KOPT-K1 (cell line): Measurements from ENCODE around the gene BAHD1.
"Not testable (repeated sequence)": the region's sequence is repeated elsewhere in the genome, so short reads cannot be mapped to it uniquely, and the experiment has no call there.

ENCODE experiments used
- H3K27ac ChIP-seq: fragments of 200-600 bp; sonication (generic); 2 replicates; pipeline ENCODE4 v1.5.1; 2016; ENCODE audit warnings: antibody characterized with exemption, mild to moderate bottlenecking, low read depth, low read length; ENCODE audit not compliant: poor library complexity, severe bottlenecking
- H3K36me3 ChIP-seq: fragments of 200-600 bp; sonication (generic); 2 replicates; pipeline ENCODE4 v1.5.1; 2017; ENCODE audit warnings: antibody characterized with exemption, mild to moderate bottlenecking, low read length, moderate library complexity; ENCODE audit not compliant: insufficient read depth
- H3K9me3 ChIP-seq: fragments of 200-600 bp; sonication (generic); 2 replicates; pipeline ENCODE4 v1.5.1; 2017; ENCODE audit warnings: antibody characterized with exemption, low read length, mild to moderate bottlenecking; ENCODE audit not compliant: insufficient read depth, poor library complexity, severe bottlenecking

The BAHD1 gene

GRCh38 chr15:40451527-40452158 lies 10.9 kb downstream of the BAHD1 start:
- Histone ChIP-seq H3K27ac (peak overlapping the region; percentile 4), H3K36me3 (no peaks in the 10 kb centered on the region)

GRCh38 chr15:40452296-40453090 lies 11.7 kb downstream of the BAHD1 start:
- Histone ChIP-seq H3K27ac (peak overlapping the region; percentile 4), H3K9me3 (no peaks in the 10 kb centered on the region), H3K36me3 (no peaks in the 10 kb centered on the region)

More at GRCh38 chr15:40451527-40452158, 10.9 kb downstream of the BAHD1 start:
- H3K9me3 ChIP-seq: no peaks in the 10 kb centered on the region

- H3K27ac ChIP-seq: peak overlapping the region; percentile 47
- H3K9me3 ChIP-seq, H3K36me3 ChIP-seq: not testable (repeated sequence)
Observed at GRCh38 chr15:40453941-40454340, 13.2 kb downstream of the BAHD1 start.

- no peaks in the 10 kb centered on the region for H3K9me3 ChIP-seq
- H3K27ac ChIP-seq: peak overlapping the region; percentile 47
- H3K36me3 ChIP-seq: peaks cover 16% of the 10 kb centered on the region; the same call in 1 of the 2 replicates
Observed at GRCh38 chr15:40454904-40455391, 14.2 kb downstream of the BAHD1 start.

GRCh38 chr15:40456299-40456712 lies 15.6 kb downstream of the BAHD1 start:
- no peak overlapping the region for H3K27ac ChIP-seq

GRCh38 chr15:40456738-40457137 lies 16.0 kb downstream of the BAHD1 start:
- no peaks in the 10 kb centered on the region for H3K9me3 ChIP-seq
- H3K36me3 ChIP-seq: peaks cover 18% of the 10 kb centered on the region; the same call in 1 of the 2 replicates
- no peak overlapping the region for H3K27ac ChIP-seq

More at GRCh38 chr15:40456299-40456712, 15.6 kb downstream of the BAHD1 start:
- Histone ChIP-seq H3K9me3 (no peaks in the 10 kb centered on the region), H3K36me3 (peaks cover 16% of the 10 kb centered on the region; the same call in 1 of the 2 replicates)

- peaks cover 32% of the 10 kb centered on the region; the same call in 1 of the 2 replicates for H3K36me3 ChIP-seq
- no peak overlapping the region for H3K27ac ChIP-seq
- H3K9me3 ChIP-seq: no peaks in the 10 kb centered on the region
Observed at GRCh38 chr15:40458495-40459371, 18.0 kb downstream of the BAHD1 start.

- Histone ChIP-seq H3K9me3 (no peaks in the 10 kb centered on the region), H3K27ac (no peak overlapping the region), H3K36me3 (peaks cover 40% of the 10 kb centered on the region)
Observed at GRCh38 chr15:40459391-40460015, 18.8 kb downstream of the BAHD1 start.

- Histone ChIP-seq H3K9me3 (no peaks in the 10 kb centered on the region), H3K27ac (no peak overlapping the region), H3K36me3 (peaks cover 49% of the 10 kb centered on the region)
Observed at GRCh38 chr15:40460404-40460803, 19.7 kb downstream of the BAHD1 start.

- no peaks in the 10 kb centered on the region for H3K9me3 ChIP-seq
- peaks cover 62% of the 10 kb centered on the region for H3K36me3 ChIP-seq
- no peak overlapping the region for H3K27ac ChIP-seq
Observed at GRCh38 chr15:40461958-40462357, 21.2 kb downstream of the BAHD1 start.

- peaks cover 71% of the 10 kb centered on the region for H3K36me3 ChIP-seq
- H3K9me3 ChIP-seq: no peaks in the 10 kb centered on the region
- H3K27ac ChIP-seq: no peak overlapping the region
Observed at GRCh38 chr15:40463279-40463678, 22.5 kb downstream of the BAHD1 start.

- peaks cover 69% of the 10 kb centered on the region for H3K36me3 ChIP-seq
- H3K9me3 ChIP-seq: no peaks in the 10 kb centered on the region
- H3K27ac ChIP-seq: no peak overlapping the region
Observed at GRCh38 chr15:40463886-40464545, 23.3 kb downstream of the BAHD1 start.

- no peak overlapping the region for H3K27ac ChIP-seq
- H3K36me3 ChIP-seq: peaks cover 62% of the 10 kb centered on the region
- H3K9me3 ChIP-seq: no peaks in the 10 kb centered on the region
Observed at GRCh38 chr15:40464595-40465185, 23.9 kb downstream of the BAHD1 start.

- Histone ChIP-seq H3K27ac (no peak overlapping the region), H3K9me3 (no peaks in the 10 kb centered on the region), H3K36me3 (peaks cover 61% of the 10 kb centered on the region)
Observed at GRCh38 chr15:40465939-40466338, 25.2 kb downstream of the BAHD1 start.
